GM18861 (cell line): Measurements from ENCODE around the gene PEX14.

ENCODE experiments used
- ATAC-seq: cut with Tn5 transposase; IDR thresholded peaks from one replicate; pipeline ENCODE4 v1.9.1; 2021; ENCODE audit not compliant: unreplicated experiment

PEX14 gene

DNA sequence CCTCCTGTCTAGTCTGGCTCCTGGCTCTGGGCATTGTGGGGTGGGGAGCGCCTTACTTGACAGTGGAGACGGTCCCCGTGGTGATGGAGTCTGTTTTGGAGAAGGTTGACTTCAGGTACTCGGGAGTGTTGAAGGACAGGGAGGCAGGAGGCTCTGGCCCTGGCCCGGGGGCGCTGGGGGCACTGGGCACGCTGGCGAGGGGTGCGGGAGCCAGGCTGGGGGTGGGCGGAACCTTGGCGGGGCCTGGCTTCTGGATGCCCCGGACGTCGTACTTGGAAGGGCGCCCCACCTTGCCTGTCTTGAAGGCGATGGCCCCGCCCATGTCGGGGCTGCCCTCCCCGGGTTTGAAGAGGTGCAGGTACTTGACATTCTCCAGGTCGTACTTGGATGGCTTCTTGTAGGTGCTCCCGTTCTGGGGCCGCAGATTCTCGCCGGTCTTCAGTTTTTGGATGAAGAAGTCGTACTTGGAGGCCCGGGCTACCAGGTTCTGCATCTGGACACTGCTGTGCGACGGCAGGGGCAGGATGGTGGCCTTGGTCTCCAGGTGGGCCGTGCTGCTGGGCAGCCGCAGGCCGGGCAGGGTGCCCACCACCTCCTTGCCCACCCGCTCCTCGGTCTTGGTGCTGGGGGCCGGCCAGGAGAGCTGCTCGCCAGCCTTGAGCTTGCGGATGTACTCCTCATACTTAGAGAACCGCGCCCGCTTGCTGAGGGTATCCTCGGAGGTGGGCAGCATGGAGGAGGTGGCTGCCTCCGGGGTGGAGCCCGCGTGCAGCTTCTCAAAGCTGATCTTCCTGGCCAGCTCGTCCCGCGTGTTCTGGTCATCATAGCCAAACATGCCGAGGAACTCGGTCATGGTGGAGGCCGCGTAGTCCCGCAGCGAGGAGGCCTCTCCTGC, 185.1 kb downstream of the PEX14 start:
- no peak for ATAC-seq

DNA sequence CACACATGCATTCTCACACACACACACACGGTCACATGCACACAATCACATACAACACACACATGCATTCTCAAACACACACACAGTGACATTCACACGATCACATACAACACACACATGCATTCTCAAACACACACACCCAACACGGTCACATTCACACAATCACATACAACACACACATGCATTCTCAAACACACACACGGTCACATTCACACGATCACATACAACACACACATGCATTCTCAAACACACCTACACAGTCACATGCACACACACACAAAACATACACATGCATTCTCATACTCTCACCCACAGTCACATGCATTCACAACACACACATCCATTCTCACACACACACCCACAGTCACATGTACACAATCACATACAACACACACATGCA, 186.7 kb downstream of the PEX14 start:
- no peak for ATAC-seq

DNA sequence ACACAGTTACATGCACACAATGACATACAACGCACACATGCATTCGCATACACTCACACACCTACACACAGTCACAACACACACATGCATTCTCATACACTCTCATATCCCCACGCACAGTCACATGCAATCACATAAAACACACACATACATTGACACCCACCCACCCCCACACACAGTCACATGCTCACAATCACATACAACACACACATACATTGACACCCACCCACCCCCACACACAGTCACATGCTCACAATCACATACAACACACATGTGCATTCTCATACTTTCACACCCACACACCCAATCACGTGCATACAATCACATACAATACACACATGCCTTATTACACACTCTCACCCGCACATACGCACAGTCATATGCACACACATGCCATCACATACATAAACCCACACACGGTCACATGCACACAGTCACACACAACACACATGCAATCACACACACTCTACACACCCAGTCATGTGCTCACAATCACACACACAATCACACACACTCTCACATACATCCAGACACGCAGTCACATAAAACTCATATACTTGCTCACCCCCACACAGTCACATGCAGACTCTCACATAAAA, 187.4 kb downstream of the PEX14 start:
- ATAC-seq: no peak

DNA sequence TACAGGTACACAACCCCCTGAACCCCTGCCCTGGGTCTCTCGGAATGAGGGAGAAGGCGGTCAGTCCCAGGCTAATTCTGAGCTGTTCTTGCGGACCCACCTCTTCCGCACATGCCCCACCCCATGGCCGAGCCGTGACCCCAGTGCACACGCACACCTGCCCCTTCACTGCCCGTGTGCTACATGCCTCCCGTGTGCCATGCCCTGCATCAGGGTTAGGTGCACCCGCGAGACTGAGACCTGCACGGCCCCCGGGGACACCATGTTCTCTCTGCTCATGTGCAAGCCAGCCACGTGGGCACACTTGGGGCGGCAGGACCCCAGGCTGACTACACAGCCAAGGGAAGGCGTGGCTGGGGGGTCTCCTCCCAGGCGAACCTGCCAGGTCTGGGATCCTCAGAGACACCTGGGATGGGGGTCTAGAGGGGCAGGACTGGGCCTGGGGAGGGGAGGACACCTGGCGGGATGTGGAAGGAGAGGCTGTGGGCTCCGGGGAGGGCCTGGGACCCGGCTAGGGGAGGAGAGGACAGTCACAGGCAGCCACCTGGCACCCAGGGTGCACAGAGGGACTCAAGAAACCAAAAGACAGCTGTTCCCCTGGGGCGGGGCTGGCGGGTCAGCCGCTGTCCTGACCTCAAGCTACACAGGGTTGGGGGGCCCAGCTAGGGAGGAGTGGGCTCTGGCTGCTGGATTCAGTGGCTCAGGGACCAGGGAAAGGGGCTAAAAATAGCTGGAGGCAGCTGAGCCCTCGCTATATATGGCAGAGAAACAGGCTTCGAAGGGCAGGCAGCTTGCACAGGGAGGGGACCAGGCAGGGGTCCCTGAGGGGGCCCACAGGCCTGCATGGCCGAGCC, 188.3 kb downstream of the PEX14 start:
- no peak for ATAC-seq

DNA sequence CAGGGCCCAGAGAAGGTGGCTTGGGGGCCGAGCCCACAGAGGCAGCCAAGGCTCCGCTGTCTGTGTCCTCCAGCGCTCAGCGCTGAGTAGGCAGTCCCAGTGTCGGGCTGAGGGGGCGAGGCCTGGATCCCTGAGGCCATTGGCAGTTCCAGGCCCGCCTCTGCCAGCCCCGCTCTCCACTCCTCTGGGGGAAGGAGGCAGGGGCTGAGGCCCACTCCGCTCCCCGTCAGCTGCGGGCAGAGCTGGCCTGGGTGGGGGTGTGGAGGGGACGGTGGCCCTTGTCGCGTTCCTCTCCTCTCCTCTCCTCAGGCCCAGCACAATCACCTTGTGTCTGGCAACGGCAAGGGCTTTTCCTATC, 188.9 kb downstream of the PEX14 start:
- no peak for ATAC-seq

DNA sequence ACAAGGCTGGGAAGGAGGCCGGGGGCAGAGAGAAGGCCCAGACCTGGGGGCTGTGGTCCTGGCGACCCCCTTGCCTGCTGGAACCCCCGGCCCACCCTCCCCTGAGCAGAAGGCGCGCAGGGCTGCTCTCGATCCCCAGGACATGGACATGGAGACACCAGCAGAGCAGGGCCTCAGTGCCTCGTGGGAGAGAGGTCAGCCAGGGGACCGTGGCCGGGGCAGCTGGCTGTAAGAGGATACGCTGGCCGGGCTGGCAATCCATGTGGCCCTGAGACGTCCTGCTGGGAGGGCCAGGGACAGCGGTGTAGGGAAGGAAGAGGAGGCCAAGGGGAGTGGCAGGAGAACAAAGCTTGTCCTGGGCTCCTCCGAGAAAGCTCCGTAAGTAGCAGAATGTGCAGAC, 189.5 kb downstream of the PEX14 start:
- ATAC-seq: no peak

DNA sequence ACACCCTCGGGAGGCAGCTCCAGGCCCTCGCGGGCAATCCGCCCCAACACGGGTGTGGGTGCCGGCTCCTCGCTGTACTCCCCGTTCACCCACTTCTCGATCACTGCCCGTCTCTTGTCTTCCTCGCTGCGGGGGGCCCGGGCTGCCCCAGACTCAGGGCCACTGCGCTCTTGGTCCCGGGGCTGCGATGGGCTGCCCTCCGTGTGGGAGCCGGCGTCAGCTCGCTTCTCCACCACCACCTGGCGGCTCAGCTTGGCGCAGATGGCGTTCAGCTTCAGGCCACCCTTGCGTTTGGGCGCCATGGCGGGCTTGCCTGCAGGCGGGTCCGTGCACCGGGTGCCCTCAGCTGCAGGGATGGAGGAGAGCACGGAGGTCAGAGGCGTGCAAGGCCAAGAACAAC, 190.5 kb downstream of the PEX14 start:
- no peak for ATAC-seq

DNA sequence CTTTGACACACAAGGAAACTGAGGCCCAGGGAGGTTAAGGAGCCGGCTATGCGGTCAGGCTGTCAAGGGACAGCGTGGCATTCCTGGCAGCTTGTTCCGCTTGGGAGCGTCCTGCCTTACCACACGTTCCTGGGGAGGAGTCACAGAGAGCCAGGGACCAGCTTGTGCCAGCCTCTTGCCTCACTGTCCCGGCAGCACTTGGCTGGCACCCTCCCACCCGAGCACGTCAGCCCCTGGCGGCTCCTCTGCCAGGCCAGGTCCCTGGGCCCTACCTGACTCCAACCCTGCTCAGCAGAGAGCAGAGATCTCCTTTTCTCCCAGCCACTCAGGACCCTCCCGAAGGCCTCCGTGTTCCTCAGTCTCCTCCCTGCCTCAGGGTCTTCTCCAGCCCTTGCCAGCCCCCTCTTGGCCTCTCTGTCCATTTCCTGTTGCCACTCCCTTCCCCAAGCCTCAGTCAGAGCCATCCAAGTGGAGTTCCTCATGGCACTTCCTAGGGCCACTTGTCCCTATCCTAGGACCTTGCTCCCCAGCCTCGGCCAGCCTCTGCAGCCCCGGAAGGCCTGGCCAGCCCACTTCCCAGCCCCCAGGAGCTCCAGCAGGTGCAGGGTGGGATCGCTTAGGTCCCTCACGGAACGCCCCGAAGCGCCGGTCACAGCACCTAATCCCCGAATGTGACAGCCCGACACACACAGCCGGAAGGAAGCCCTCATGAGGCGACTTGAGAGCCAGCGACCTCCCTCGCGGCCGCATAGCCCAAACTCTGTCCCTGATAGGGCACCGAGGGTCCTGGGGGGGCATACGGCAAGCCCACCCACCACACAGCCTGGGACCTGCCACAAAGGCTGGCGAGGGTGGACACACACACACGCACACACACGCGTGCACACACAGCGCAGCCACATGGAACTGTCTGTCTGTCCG, 191.4 kb downstream of the PEX14 start:
- no peak for ATAC-seq

DNA sequence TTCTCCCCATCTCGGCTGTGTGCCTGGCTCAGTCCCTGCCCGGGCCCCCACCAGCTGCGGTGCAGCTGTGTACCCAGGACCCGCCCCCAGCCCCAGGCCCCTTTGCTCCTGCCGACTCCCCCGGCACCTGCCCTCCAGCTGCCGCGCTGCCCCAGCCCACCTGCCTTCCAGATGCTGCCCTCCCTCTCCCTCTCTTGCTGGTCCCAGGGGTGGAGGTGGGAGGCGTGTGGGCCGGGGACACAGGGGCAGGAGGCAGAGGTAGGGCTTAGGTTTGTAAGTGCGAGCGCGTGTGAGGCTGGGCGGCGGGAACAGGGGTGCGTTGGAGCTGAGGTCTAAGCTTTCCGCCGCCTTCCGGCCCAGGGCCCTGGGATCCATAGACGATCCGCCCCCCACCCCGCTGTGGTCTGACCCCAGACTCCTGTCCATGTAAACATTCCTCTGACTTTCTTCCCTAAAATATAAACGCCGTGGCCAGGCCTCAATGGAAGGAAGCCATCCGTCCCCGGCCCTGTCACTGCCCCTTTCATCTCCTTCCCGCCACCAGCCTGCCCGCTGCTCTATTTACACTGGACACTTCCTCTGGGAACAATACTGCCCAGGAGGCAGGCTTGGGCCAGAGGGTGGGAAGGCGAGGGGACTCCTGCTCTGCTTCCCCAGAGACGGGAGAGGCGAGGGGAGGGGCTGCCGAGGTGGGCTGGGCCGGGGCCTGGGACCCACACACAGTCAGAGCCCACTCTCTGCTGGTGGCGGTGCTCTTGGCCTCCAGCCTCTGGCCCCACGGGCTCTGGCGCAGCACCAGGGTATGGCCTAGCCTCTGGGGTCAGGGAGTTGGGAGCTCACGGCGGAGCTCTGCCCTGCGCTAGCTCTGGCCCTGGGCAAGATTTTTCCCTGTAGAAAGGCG, 193.4 kb downstream of the PEX14 start:
- no peak for ATAC-seq

DNA sequence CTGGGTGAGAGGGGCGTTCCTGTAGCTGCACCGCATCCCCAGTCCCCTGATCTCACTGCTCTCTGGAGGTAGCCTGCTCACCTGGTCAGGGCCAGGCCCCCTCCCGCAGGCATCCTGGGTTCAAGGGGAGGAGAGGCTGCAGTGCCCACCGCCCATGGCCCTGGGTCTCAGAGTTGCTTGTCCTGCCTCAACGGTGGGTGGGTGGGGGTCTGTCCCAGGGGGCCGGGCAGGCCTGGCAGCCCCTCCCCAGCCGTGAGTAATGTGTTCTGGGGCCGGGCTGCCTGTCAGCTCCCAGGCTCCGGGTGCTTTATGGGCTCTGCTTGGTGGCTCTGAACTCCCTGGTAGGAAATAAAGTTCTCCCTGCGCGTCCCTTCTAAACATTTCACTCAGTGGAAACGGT, 194.8 kb downstream of the PEX14 start:
- no peak for ATAC-seq

DNA sequence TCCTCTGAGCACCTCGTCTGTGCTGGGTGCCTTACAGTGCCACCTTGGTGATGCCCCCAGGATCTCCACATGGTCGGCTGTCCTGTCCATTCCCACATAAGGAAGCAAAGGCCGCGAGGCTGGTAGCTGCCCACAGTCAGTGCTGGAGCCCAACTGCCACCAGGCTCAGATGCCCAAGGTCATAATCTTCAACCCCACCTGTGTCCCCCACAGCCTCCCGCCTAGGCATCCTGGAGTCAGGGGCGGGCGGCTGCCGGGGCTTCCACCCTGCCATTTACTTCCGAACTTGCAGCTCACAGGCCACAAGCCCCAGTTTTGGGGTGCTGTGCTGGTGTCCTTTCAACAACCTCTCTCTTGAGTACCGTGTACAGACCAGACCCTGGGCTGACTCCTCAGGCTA, 195.4 kb downstream of the PEX14 start:
- no peak for ATAC-seq

DNA sequence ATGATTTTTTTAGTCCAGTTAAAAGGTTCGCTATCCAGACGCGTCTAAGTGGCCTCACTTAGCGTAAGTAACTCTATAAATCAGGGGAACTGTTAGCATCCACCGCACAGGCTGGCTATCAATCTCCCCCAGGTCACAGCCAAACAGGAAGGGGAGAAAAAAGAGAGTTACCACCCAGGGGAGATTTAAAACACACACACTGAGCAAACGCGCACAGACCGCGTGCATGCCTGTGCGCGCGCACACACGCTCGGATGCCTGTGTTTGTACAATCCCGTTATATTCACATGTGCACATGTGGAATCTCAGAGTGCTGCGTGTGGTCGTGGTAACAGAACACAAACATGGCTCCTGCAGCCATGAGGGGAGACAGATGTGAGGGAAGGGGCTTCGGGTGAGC, 196.3 kb downstream of the PEX14 start:
- no peak for ATAC-seq

DNA sequence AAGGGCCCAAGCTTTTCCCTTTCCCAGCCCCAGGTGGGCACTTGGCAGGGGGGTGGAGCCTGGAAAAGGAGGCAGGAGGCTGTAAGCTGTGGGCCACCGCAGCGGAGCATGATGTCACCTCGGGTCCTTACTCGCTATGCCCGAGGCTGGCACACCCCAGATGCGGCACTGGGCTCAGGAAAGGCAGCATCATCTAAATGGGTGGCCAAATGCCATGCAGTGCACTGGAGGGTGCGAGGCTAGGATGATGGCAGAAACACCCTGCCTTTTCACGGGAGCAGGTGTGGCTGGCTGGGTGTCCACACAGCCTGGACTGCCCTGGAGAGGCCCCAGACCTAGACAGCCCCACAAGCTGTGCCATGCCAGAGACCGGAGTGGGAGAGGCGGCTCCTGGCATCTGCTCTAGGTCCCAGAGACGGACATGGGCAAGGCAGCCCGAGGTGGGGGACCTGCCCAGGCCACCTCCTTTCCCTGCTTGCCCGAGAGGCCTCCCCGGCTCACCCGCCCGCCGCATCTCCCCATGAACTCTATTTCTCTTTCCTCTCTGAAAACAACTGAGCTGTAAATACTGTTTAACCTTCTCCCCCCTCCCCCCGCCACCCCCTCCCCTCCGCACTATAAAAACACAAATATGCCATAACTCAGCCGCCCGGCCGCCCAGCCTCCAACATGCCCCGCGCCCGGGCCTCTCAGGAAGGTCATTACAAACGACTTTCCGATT, 197.0 kb downstream of the PEX14 start:
- no peak for ATAC-seq

DNA sequence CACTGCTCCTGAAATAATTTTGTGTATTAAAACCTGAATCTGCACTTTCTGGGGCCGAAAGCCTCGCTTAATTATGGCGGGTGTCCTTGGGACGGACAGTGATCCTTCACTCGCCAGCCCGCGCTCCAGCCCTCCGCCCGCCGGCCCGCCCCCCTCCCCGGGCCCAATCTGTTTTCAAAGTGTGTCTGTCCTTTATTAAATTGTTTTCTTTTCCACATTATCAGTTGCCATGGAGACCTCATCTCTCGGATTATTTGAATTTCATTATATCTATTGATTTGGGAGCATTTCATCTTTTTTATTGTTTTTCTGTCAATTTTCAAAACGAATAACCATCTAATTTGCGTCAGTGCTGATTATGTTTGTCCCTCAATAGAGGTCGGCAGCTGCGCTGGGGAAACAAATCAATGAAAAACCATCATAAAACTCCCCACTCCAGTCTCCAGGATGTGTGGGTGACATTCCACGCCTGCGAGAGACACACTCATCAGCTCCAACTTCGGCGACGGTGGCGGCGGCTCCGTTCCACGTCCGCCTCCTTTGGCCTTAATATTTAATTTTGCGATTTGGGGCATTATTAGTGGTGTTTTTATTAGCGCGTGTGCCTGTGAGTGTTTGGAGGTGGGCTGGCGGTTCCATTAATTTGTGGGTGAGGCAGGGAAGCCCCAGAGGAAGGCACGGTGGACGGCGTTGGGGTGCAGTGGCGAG, 197.7 kb downstream of the PEX14 start:
- no peak for ATAC-seq

DNA sequence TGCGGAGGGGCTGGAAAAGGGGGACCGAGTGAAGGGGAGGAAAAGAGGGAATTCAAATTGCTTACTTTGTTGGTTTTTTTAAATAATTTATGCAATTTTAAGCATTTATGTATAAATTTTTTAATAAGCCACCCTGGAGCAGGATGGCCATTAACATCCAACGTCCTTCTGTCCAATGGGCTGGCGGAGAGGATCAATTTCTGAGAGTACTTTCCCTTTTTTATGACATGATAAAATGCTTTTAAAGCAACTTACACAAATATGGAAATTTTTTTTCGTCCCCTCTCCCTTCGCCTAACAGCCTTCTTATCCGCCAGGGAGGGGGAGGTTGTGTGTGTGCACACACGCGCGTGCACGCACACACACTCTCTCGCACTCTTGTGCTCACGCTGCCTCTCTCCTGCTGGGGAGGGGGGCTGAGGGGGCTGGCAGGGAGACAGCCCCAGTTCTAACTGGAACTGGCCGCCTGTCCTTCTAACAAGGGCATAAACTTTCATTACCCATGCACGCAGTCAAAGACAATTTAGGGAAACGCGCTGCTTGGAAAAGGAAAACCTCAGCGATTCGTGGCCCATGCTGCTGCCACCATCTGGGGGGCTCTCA, 198.5 kb downstream of the PEX14 start:
- no peak for ATAC-seq

DNA sequence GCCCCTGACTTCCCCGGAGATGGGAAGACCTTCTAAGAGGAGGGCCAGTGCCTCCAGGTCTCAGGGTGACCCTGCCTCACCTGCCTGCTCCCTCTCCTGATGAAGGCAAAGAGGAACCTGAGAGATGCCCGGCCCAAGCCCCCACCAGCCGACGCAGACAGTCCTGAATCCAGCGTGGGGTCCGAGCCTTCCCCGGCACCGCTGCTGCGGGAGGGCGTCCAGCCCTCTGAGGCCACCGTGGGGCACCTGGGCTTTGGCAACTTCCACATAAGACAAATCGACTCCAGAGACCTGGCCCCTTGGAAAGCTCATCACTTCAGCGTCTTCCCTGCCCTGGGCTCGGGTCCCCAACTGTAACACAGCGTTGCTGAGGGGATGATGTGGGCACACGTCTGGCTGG, 199.5 kb downstream of the PEX14 start:
- ATAC-seq: no peak

DNA sequence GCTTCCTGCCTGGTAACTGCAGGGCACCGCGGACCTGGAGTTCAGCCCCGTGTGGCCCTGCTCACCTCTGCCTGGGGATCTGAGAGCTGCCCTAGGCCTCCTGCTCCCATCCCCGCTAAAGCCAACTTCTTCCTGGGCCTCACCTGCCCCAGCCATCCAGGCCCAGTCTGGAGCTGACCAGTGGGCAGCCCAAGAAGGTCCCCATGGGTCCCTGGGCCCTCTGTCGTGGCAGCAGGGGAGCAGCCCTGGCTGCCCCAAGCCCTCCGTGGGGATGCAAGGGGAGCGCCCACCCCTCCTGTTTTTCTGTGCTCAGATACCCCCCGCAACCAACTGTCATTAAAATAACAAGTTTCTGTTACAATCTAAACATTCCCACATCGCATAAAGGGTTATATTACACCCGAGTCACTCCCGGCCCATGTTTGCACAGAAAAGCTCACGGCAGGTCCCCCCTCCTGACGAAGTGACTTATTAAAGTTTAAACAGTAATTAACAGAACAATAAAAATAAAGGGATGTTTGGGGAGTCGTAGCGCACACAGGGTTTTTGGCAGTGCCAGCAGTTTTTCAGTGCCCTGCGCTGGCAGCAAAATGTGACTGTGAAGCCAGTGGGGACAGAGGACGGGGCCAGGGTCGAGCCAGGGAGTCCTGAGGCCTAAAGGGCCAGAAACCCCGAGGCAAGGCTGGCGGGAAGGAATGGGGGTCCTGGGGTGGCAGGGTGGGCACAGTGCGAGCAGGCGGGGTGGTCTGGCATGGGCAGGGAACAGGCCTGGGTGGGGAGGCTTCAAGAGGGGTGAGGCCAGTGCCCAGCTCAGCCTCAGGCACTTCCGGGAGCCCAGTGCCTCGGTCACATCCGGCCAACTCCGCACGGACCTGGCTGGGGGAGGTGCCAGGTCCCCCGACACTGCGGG, 200.2 kb downstream of the PEX14 start:
- ATAC-seq: no peak
